ENCODE data around the gene DMXL2. TPM values are rescaled to one million over a fixed set of nuclear protein-coding genes. Genes with fewer than 3 reads are reported as not detected.

Gene DMXL2
- total and polyA plus RNA-seq, 9 of the 15 experiments (the other 6 are each of a cell fraction or from before 2014, with no cell fraction given): 9.3 to 57.7 (median 30.7) TPM

GRCh38 chr15:51622604-51623370 is at the start of gene DMXL2 (continued):
- TF ChIP-seq ZNF41 (CRISPR knock-in tag; conservative IDR thresholded peaks at IDR 0.05) (no peak), ZNF76 (CRISPR knock-in tag; IDR thresholded peaks at IDR 0.05; ENCODE audit: borderline replicate concordance) (no peak), ZNF395 (CRISPR knock-in tag; IDR thresholded peaks at IDR 0.05) (peak; percentile 82), FUS (optimal IDR thresholded peaks at IDR 0.05; ENCODE audit: low read depth, low read length) (peak; percentile 47), PTRF (tag; IDR thresholded peaks at IDR 0.05) (no peak), NR3C1 (CRISPR knock-in tag; IDR thresholded peaks at IDR 0.05) (0 out of 2 replicates have a peak, but pooled peaks have one; percentile 26), U2AF2 (optimal IDR thresholded peaks at IDR 0.05; ENCODE audit: low read depth, low read length) (no peak), CTCFL (IDR thresholded peaks at IDR 0.05; ENCODE audit: borderline replicate concordance, insufficient read depth, low read depth, low read length, poor library complexity, severe bottlenecking) (no peak), SRSF7 (optimal IDR thresholded peaks at IDR 0.05; ENCODE audit: low read depth, low read length) (no peak), RBFOX2 (IDR thresholded peaks at IDR 0.05; ENCODE audit: low read depth, low read length) (peak; percentile 85), ETV5 (CRISPR knock-in tag; IDR thresholded peaks at IDR 0.05; ENCODE audit: low read depth) (peak; percentile 66), CUX1 (CRISPR knock-in tag; IDR thresholded peaks at IDR 0.05) (no peak), ZNF232 (CRISPR knock-in tag; IDR thresholded peaks at IDR 0.05) (peak; percentile 35; the same call in 1 of the 2 replicates)
- TF ChIP-seq, protein P1, sequence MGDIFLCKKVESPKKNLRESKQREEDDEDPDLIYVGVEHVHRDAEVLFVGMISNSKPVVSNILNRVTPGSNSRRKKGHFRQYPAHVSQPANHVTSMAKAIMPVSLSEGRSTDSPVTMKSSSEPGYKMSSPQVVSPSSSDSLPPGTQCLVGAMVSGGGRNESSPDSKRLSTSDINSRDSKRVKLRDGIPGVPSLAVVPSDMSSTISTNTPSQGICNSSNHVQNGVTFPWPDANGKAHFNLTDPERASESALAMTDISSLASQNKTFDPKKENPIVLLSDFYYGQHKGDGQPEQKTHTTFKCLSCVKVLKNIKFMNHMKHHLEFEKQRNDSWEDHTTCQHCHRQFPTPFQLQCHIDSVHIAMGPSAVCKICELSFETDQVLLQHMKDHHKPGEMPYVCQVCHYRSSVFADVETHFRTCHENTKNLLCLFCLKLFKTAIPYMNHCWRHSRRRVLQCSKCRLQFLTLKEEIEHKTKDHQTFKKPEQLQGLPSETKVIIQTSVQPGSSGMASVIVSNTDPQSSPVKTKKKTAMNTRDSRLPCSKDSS (IDR thresholded peaks at IDR 0.05; ENCODE audit: low read depth, partially characterized antibody): no peak
